Hypothalamus (tissue), 51 donors: ENCODE results near the gene PTBP1.
A peak's percentile ranks its signal among the peaks of the same experiment; 100 is the strongest.

Experiments
- DNase-seq, 51 donors: peaks; one replicate each; lab custom pipeline; 2025; lab: John Stamatoyannopoulos, UW

PTBP1 gene

GRCh38 chr19:772063-772462 lies 25.2 kb upstream of the PTBP1 start:
- DNase-seq, result no peak

DNA sequence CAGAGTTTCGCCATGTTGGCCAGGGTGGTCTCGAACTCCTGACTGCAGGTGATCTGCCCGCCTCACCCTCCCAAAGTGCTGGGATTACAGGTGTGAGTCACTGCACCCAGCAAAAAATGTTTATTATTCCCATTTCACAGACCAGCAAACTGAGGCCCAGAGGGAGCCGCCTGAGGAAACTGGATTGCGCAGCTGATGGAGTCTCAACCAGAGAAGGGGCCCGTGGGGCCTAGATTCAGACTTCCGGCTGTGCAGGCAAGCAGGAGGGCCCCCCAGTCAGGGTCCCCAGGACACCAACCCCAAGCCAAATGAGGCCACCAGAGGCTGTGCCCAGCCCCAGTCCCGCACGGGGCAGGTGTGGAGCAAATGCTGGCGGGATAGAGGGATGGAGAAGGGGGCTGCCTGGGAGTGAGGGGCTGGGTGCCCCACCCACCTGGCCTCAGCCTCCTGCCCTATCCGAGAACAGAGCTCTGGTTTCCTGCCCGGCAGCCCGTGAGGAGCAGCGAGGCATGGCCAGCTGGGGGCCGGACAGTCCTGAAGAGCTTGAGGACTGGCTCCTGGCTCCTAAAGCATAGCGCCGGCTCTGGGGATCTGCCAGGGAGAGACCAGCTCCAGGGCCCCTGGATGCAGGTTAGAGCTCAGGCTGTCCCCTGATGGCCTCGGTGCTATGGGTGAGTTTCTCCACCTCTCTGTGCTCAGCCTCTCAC lies 24.4 kb upstream of the PTBP1 start:
- no peak for DNase-seq

DNA sequence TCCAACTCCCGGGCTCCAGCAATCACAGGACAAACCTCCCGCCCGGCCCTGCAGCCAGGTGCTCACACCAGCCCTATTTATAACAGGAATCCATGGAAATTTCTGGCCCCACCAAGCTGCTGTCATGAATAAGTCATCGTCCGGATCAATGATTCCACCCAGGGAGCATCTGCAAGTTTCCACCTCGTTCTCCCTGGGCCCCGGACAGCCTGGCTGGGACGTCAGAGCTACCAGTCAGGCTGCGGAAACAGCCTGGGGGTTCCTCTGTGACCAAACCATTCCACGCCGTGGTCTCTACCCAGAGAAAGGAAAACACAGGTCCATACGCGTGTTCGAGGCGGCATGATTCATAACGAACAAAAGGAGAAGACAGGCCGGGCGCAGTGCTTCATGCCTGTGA lies 20.7 kb upstream of the PTBP1 start:
- no peak for DNase-seq

DNA sequence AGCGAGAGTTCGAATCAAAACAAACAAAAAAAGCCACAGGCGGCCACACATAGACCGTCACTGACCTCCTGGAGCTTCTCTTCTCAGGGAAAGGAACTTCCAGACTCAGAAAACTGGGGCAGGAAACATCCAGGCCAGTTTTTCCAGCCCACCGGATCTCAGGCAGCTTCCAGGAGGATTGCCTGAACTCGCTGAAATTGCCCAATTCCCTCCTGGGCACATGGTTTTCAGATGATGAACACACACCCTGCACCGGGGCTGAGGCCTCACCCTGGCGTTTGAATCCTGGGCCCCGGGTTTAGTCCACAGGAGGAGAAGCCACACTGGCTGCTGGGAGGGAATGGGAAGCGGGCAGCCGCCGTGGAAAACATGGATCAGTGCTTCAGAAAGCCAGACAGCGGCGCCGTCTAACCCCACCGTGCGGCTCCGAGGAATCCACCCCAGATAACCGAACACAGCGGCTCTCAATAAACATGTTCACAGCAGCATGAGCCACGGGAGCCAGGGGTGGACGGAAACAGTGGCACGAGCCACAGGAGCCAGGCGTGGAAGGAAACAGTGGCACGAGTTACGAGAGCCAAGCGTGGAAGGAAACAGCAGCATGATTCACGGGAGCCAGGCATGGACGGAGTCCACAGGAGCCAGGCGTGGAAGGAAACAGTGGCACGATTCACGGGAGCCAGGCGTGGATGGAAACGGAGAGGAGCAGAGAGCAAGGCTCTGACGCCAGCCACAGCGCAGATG lies 18.2 kb upstream of the PTBP1 start:
- no peak for DNase-seq

DNA sequence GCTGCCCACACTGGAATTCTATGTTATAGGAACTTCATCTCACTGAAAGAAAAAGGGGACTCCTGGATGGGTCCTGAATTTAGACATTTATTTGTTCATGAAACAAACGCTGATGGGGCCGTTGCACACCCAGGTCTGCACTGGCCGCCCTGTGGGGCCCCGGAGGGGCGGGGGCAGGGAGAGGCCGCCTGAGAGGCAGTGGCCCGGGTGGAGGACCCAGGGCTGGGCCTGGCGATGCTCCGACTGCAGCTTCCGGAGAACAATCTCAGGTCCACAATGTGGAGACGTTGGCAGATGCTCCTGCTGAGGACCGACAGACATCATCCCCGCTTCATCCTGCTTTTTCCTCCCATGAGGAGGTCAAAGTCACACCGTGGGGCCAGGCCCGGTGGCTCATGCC lies 16.3 kb upstream of the PTBP1 start:
- no peak for DNase-seq

- DNase-seq, result no peak
Observed at GRCh38 chr19:781800-782184, 15.5 kb upstream of the PTBP1 start.

GRCh38 chr19:782185-782877 lies 14.9 kb upstream of the PTBP1 start:
- no peak for DNase-seq

GRCh38 chr19:782878-783668 lies 14.2 kb upstream of the PTBP1 start:
- DNase-seq, result no peak

DNA sequence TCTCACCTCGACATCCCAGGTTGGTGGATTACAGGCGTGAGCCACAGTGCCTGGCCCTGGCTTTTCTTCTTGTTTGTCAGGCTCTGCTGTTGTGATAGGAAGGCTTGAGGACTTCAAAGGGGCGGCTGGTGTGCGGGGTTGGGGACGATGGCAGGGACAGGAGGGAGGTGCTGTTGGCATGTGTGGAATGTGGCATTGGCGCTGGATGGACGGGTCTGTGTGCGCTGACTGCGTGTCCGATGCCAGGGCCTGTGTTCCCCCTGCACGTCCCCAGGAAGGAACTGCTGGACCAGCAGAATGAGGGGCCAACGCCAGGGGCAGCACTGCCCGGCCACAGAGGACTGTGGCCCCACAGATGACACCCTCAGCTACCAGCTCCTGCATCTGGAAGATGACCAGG lies 12.7 kb upstream of the PTBP1 start:
- DNase-seq, result no peak

DNA sequence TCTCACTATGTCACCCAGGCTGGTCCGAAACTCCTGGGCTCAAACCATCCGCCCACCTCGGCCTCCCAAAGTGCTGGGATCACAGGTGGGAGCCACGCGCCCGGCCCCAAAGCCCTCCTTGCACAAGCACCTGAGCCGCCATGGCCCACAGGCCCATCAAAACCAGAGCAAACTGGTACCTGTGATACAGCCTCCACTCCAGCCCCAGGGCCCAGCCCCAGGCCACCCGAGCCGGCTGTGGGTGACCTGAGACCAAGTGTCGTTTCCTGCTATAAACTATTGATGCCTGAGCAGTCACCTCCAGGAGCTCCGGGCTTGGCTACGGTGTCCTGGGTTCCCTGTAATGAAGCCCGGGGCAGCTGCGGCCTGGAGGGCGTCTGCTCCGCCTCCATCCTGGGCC lies 9.7 kb upstream of the PTBP1 start:
- DNase-seq, result no peak

DNA sequence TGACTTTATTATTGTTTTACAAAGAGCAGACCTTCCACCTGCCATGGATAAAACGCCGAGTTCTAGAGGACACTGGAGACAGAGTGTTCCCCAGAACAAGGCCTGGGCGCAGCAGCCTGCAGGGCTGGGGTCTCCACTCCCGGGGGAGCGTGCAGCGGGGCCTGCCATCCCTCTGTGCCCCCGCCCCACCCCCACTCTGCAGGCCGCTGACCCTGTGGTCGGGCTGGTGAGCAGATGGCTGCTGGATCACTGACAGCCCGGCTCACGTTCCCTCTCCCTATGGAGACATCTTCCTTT lies 8.6 kb upstream of the PTBP1 start:
- DNase-seq, result no peak

- no peak for DNase-seq
Observed at GRCh38 chr19:788983-789700, 8.1 kb upstream of the PTBP1 start.

DNA sequence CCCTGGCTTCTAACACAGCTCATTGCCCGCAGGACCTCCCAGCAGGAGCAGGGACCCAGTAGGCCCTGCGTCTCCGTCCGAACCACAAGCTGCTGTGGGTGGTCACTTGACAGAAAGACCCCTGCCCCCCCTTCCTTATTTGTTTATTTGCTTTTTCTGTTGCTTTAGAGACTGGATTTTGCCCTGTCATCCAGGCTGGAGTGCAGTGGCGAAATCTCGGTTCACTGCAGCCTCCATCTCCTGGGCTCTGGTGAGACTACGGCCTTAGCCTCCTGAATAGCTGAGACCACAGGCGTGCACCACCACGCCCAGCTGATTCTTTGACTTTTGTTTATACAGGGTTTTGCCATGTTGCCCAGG lies 7.6 kb upstream of the PTBP1 start:
- DNase-seq, result no peak

DNA sequence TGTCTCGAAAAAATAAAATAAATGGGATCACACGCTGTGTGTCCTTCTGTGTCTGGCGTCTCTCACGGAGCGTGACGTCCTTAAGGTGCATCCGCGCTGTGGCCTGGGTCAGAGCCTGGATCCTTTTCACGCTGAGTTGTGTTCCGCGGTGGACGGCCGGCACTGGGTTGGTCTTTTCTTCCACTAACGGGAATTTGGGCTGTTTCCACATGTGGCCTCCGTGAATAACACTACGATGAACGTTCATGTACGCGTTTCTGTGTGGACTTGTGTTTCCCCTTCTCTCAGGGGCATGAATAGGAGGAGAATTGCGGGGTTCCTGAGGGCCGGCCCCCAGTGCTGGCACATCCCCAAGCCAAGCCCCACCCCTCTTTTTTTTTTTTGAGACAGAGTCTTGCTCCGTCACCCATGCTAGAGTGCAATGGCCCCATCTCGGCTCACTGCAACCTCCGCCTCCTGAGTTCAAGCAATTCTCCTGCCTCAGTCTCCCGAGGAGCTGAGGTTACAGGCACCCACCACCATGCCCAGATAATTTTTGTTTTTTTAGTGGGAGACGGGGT lies 6.2 kb upstream of the PTBP1 start:
- no peak for DNase-seq

- DNase-seq, result no peak
Observed at GRCh38 chr19:791567-792305, 5.5 kb upstream of the PTBP1 start.

GRCh38 chr19:792306-792885 lies 4.9 kb upstream of the PTBP1 start:
- no peak for DNase-seq

GRCh38 chr19:793806-794205 lies 3.4 kb upstream of the PTBP1 start:
- DNase-seq, result no peak

- peak in 22 of 51 donors; percentile 5 to 50 (median 28) for DNase-seq
Observed at GRCh38 chr19:795073-795611, 2.1 kb upstream of the PTBP1 start.
